Measurements from ENCODE around the gene ANO1.

- TF ChIP-seq CTCF (conservative IDR thresholded peaks at IDR 0.05): no peak
- TF ChIP-seq ZFX (IDR thresholded peaks at IDR 0.05): no peak
These were observed 12.9 kb downstream of the ANO1 start for GRCh38 chr11:70090961-70091381.
